ENCODE data around the gene CCDC92B. TPM values are rescaled to one million over a fixed set of nuclear protein-coding genes. Genes with fewer than 3 reads are reported as not detected.

The CCDC92B gene
- total and polyA plus RNA-seq, 2 of the 4 experiments (the other 2 are of a cell fraction): not detected

GRCh38 chr17:2697611-2698162 is 51.8 kb downstream of the CCDC92B start:
- intact Hi-C loops (cut with micrococcal nuclease) (no loop called here), dilution Hi-C loops (cut with HindIII; ENCODE audit: low sequenced_read_pairs, unreplicated experiment) (no loop called here), in situ Hi-C loops (cut with MboI; ENCODE audit: low sequenced_read_pairs) (no loop called here)
- TF ChIP-seq MXI1 (IDR thresholded peaks at IDR 0.05; ENCODE audit: borderline replicate concordance, low read depth, low read length) (no peak), RAD21 (IDR thresholded peaks at IDR 0.05; ENCODE audit: low read length) (no peak), ELK1 (IDR thresholded peaks at IDR 0.05; ENCODE audit: borderline replicate concordance, low read depth, low read length) (no peak), CEBPB (IDR thresholded peaks at IDR 0.05; ENCODE audit: low read depth, low read length) (no peak), RFX5 (IDR thresholded peaks at IDR 0.05; ENCODE audit: low read depth, low read length) (no peak), RCOR1 (IDR thresholded peaks at IDR 0.05; ENCODE audit: insufficient replicate concordance, low read length) (no peak), POLR2A (IDR thresholded peaks at IDR 0.05; ENCODE audit: low read depth, low read length) (no peak), USF2 (IDR thresholded peaks at IDR 0.05; ENCODE audit: low read depth, low read length) (no peak), NFE2L2 (IDR thresholded peaks at IDR 0.05; ENCODE audit: low read depth, low read length) (no peak), BHLHE40 (IDR thresholded peaks at IDR 0.05; ENCODE audit: low read depth, low read length) (no peak), CTCF (conservative IDR thresholded peaks at IDR 0.05; ENCODE audit: low read depth, low read length) (no peak), MAZ (IDR thresholded peaks at IDR 0.05; ENCODE audit: borderline replicate concordance, low read depth, low read length) (no peak), SMC3 (IDR thresholded peaks at IDR 0.05; ENCODE audit: low read depth, low read length) (no peak), CHD1 (IDR thresholded peaks at IDR 0.05; ENCODE audit: low read depth, low read length) (no peak), FOS (IDR thresholded peaks at IDR 0.05; ENCODE audit: low read depth, low read length) (no peak)
- Histone ChIP-seq H4K91ac (ENCODE audit: insufficient read depth, low read depth, low read length) (no peak overlapping the region), H3K23ac (ENCODE audit: low read depth, low read length) (no peak overlapping the region), H2AFZ (replicated peaks; ENCODE audit: low read length, poor library complexity) (no peak overlapping the region), H3K4me3 (ENCODE audit: insufficient read depth, low read depth, low read length) (no peak overlapping the region), H2BK20ac (ENCODE audit: low read depth, low read length) (no peak overlapping the region), H2BK5ac (ENCODE audit: low read depth, low read length, poor library complexity, severe bottlenecking) (no peak overlapping the region), H4K20me1 (ENCODE audit: insufficient read depth, low read length) (no peaks in the 10 kb centered on the region; the same call in 1 of the 2 replicates), H3K27ac (ENCODE audit: insufficient read depth, low read length) (no peak overlapping the region), H2BK15ac (ENCODE audit: low read depth, low read length) (no peak overlapping the region), H3K79me1 (ENCODE audit: low read depth in 1 of 2, low read length in 2 of 2) (0 out of 4 replicates have a peak, but pooled peaks cover 0 to 9% of the 10 kb centered on the region in 2 experiments), H4K5ac (ENCODE audit: low read depth, low read length) (no peak overlapping the region), H3K56ac (ENCODE audit: extremely low read depth, insufficient read depth, low read length) (no peak overlapping the region), H3K36me3 (ENCODE audit: control insufficient read depth, insufficient read depth, low read length) (peaks cover 61% of the 10 kb centered on the region), H4K8ac (ENCODE audit: low read depth in 2 of 2, low read length in 2 of 2) (no peak overlapping the region), H3K4ac (ENCODE audit: low read depth, low read length) (no peak overlapping the region), H3K9me3 (ENCODE audit: control insufficient read depth, insufficient read depth, low read length) (no peaks in the 10 kb centered on the region), H3K4me2 (ENCODE audit: low read depth, low read length) (no peak overlapping the region), H3K9me1 (ENCODE audit: insufficient read depth, low read length) (no peaks in the 10 kb centered on the region), H3K27me3 (ENCODE audit: control insufficient read depth, insufficient read depth, low read length) (no peaks in the 10 kb centered on the region), H3K4me1 (ENCODE audit: control insufficient read depth, insufficient read depth, low read length) (no peaks in the 10 kb centered on the region), H2BK120ac (ENCODE audit: low read depth, low read length) (no peak overlapping the region), H3K14ac (replicated peaks; ENCODE audit: low read depth, low read length) (no peak overlapping the region), H3K18ac (ENCODE audit: low read depth, low read length) (no peak overlapping the region), H2AK9ac (replicated peaks; ENCODE audit: low read depth, low read length, poor library complexity) (no peak overlapping the region), H2AK5ac (ENCODE audit: low read depth, low read length) (no peak overlapping the region), H3K9ac (ENCODE audit: low read depth, low read length) (no peak overlapping the region)
- DNase-seq (no peak), ATAC-seq (ENCODE audit: low read depth) (no peak)
- no TSS peak for BruUV-seq (replicated peaks)
- CTCF ChIA-PET: no interaction called here
- POLR2A ChIA-PET (ENCODE audit: unreplicated experiment): no interaction called here
- 97% methylated on average over 25 of the region's 40 CpGs; no CpG with 5 or more reads in 1 of the 2 experiments for WGBS, 2 experiments (ENCODE audit: extremely low coverage in 2 of 2, insufficient read length in 1 of 2)

Data from IMR-90 (cell line).